Nephron (organoid): Measurements from ENCODE around the gene RNPS1.

Experiments
- H3K27ac Mint-ChIP-seq, 3 experiments: 2 replicates each; pipeline ENCODE4 v1.8.0; 2020; ENCODE audit warnings: mixed read lengths in 3 of 3, mild to moderate bottlenecking in 2 of 3, moderate library complexity in 1 of 3
- H3K27me3 Mint-ChIP-seq: 2 replicates; pipeline ENCODE4 v1.8.0; 2021; ENCODE audit warnings: low read depth, mild to moderate bottlenecking, moderate library complexity, mixed read lengths
- H3K36me3 Mint-ChIP-seq: 2 replicates; pipeline ENCODE4 v1.8.0; 2020; ENCODE audit warnings: low read depth, mixed read lengths
- H3K4me1 Mint-ChIP-seq: 2 replicates; pipeline ENCODE4 v1.8.0; 2020; ENCODE audit warnings: mixed read lengths
- H3K4me3 Mint-ChIP-seq, 3 experiments: 2 replicates each; pipeline ENCODE4 v1.8.0; 2020; ENCODE audit warnings: mild to moderate bottlenecking in 3 of 3, mixed read lengths in 3 of 3, moderate library complexity in 2 of 3
- H3K9me3 Mint-ChIP-seq: 2 replicates; pipeline ENCODE4 v1.8.0; 2020; ENCODE audit warnings: mixed read lengths
- CTCF ChIP-seq, 3 experiments: fragments of 200-600 bp; sonication (generic); IDR thresholded peaks; one replicate each; pipeline ENCODE4 v1.5.0; 2021; ENCODE audit warnings: antibody characterized with exemption in 3 of 3; ENCODE audit not compliant: unreplicated experiment in 3 of 3

The RNPS1 gene

GRCh38 chr16:2298621-2299020 is 30.7 kb upstream of the RNPS1 start:
- no peak for TF ChIP-seq CTCF (IDR thresholded peaks at IDR 0.05; ENCODE audit: unreplicated experiment in 3 of 3)
- H3K27ac Mint-ChIP-seq: no peak overlapping the region

DNA sequence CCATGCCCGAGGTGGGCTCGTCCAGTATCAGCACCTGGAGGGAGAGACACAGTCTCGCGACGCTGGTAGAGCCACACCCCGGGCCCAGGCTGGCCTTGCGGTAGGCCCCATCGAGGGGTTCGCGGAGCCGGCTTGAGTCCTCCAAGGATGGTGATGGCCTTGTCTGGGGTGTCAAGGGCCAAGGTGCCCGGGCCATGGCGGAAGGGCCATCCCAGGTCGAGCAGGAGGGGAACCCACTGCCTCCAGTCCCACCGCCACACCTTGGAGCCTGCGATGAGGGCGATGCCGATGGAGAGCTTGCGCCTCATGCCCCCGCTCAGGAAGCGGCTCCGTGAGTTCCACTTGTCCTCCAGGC is 29.6 kb upstream of the RNPS1 start:
- no peak overlapping the region for H3K4me3 Mint-ChIP-seq
- H3K9me3 Mint-ChIP-seq: no peaks in the 10 kb centered on the region

More at GRCh38 chr16:2298621-2299020, 30.7 kb upstream of the RNPS1 start:
- H3K4me3 Mint-ChIP-seq: no peak overlapping the region
- no peaks in the 10 kb centered on the region for H3K9me3 Mint-ChIP-seq
- no peaks in the 10 kb centered on the region for H3K4me1 Mint-ChIP-seq
- no peaks in the 10 kb centered on the region for H3K27me3 Mint-ChIP-seq
- H3K36me3 Mint-ChIP-seq: no peaks in the 10 kb centered on the region

DNA sequence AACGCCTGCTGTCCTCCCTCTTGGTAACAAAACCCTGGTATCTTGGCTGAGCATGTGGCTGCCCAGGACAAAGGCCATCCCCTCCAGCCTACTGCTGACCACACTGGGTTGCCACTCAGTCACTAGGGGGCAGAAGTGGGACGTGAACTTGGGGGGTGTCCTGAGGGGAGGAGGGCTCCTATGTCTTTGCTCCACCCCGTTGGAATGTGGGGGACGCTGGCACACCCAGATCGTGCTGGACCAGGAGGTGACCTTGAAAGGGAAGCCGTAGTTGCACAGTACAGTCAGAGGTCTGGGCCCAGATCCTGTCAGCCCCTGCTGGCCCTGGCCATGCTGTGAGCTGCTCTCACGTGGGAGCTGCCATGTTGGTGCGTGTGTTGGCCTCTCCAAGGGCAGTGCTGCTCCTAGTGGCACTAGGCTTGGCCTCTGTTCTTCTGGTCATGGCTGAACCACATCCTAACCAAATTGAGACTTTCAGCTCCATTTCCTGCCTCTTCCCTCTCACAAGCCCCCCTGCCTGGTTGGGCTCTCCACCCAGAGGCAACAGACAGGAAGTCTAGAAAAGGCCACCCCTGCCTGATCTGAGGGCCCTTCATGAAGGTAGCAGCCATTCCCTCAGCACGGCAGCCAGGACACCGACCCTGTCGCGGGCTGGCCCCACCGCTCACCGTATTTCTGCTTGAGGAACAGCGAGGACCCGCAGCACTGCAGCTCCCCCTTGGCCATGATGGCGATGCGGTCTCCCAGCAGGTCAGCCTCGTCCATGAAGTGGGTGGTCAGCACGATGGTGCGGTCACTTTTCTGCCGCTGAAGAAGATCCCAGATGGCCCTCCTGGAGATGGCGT is 29.0 kb upstream of the RNPS1 start:
- no peaks in the 10 kb centered on the region for H3K9me3 Mint-ChIP-seq
- no peaks in the 10 kb centered on the region for H3K27me3 Mint-ChIP-seq
- H3K4me1 Mint-ChIP-seq: no peaks in the 10 kb centered on the region
- TF ChIP-seq CTCF (IDR thresholded peaks at IDR 0.05; ENCODE audit: unreplicated experiment in 3 of 3): no peak
- no peak overlapping the region for H3K4me3 Mint-ChIP-seq
- H3K27ac Mint-ChIP-seq: no peak overlapping the region
- H3K36me3 Mint-ChIP-seq: no peaks in the 10 kb centered on the region

More for the DNA sequence above, 29.6 kb upstream of the RNPS1 start:
- H3K27ac Mint-ChIP-seq: no peak overlapping the region
- TF ChIP-seq CTCF (IDR thresholded peaks at IDR 0.05; ENCODE audit: unreplicated experiment in 3 of 3): no peak
- no peaks in the 10 kb centered on the region for H3K27me3 Mint-ChIP-seq
- H3K36me3 Mint-ChIP-seq: no peaks in the 10 kb centered on the region
- H3K4me1 Mint-ChIP-seq: no peaks in the 10 kb centered on the region

DNA sequence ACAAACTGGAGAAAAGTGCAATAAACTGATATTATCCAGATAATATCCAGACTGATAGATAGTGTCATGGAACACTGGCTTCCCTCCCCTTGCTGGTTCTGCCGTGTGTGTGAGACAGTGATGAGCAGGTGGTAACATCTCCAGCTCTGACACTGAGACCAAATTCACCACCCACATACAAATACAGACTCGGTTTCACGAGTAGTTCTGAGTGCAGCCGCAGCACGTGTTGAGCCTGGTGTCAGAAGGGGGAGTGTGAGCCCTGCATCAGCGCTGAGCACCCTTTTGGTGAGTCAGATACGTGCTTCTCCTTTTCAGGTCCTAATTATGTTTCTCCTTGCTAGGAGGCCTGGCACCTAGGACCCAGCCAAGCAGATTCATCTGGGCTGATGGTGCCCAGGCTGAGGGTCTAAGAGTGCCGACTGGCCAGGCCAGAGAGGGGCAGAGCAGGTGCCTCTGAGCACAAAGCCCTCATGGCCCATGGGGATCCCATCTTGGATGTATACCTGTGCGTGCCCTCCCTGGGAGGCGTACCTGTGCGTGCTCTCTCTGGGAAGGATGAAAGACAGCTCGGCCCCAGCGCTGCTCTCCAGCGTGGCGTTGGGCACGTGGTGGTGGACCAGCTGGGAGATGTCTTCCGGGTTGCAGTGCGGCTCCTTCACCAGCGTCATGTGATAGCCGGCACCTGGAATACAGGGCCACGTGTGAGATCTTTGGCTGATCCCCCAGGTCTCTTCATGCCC is 27.3 kb upstream of the RNPS1 start:
- Mint-ChIP-seq H3K4me1 (no peaks in the 10 kb centered on the region), H3K4me3 (no peak overlapping the region), H3K27me3 (no peaks in the 10 kb centered on the region), H3K27ac (no peak overlapping the region), H3K36me3 (no peaks in the 10 kb centered on the region), H3K9me3 (no peaks in the 10 kb centered on the region)
- no peak for TF ChIP-seq CTCF (IDR thresholded peaks at IDR 0.05; ENCODE audit: unreplicated experiment in 3 of 3)

GRCh38 chr16:2292221-2292620 is 24.3 kb upstream of the RNPS1 start:
- Mint-ChIP-seq H3K27me3 (no peaks in the 10 kb centered on the region), H3K4me3 (no peak overlapping the region)

More at GRCh38 chr16:2292221-2292620, 24.3 kb upstream of the RNPS1 start:
- no peaks in the 10 kb centered on the region for H3K9me3 Mint-ChIP-seq
- H3K27ac Mint-ChIP-seq: no peak overlapping the region
- H3K4me1 Mint-ChIP-seq: no peaks in the 10 kb centered on the region
- no peaks in the 10 kb centered on the region for H3K36me3 Mint-ChIP-seq
- no peak for TF ChIP-seq CTCF (IDR thresholded peaks at IDR 0.05; ENCODE audit: unreplicated experiment in 3 of 3)
